K562 (cell line): ENCODE results near the gene TNFAIP8L1. TPM values are rescaled to one million over a fixed set of nuclear protein-coding genes. Genes with fewer than 3 reads are reported as not detected.

ENCODE experiments used
- CHD4 ChIP-seq: fragments of 200-600 bp; sonication (generic); IDR thresholded peaks from 3 replicates; pipeline ENCODE4 v1.6.1; 2012; ENCODE audit warnings: low read depth, mild to moderate bottlenecking, mixed read lengths, low read length, inconsistent platforms; ENCODE audit not compliant: insufficient read depth, insufficient replicate concordance, poor library complexity, severe bottlenecking
- L3MBTL2 ChIP-seq: fragments of 450-650 bp; IDR thresholded peaks from 2 replicates; pipeline ENCODE4 v1.6.1; 2016; ENCODE audit warnings: mild to moderate bottlenecking, moderate library complexity
- POLR3G ChIP-seq: IDR thresholded peaks from 2 replicates; pipeline ENCODE4 v1.6.1; 2011; ENCODE audit not compliant: insufficient read length, insufficient replicate concordance; ENCODE audit errors: extremely low read depth
- SIRT6 ChIP-seq: IDR thresholded peaks from one replicate; pipeline ENCODE4 v1.6.1; 2012; ENCODE audit warnings: low read depth, mild to moderate bottlenecking, control low read depth, inconsistent platforms, low read length, moderate library complexity
- polyA plus RNA-seq, 8 experiments: library from polyadenylated mRNA; depleted of rRNA in 4 of 8; stranded (reverse) in 5 of 8; unstranded in 3 of 8; fragments of >200 nt; fragmentation: Nextera tagmentation in 2 of 8; fragmentation: Illumina TruSeq in 1 of 8; extraction: Ambion mirVana in 2 of 8; extraction: Trizol in 1 of 8; gene quantifications; 2 replicates each; pipeline versions ENCODE4 v1.2.1 to v1.2.3, GENCODE V29; 2011 to 2014; ENCODE audit warnings: inconsistent platforms in 1 of 8, missing spikeins in 1 of 8
- total RNA-seq, 7 experiments: library from RNA; depleted of rRNA in 6 of 7; stranded (reverse); fragments of >200 nt in 6 of 7; fragmentation: Illumina TruSeq in 2 of 7; extraction: Trizol in 2 of 7; gene quantifications; 2 replicates each; pipeline versions ENCODE4 v1.2.1 to v1.2.3, GENCODE V29; 2011 to 2021; ENCODE audit warnings: low replicate concordance in 1 of 7
- TF ChIP-seq, protein P1 (sequence below), 2 experiments: fragments of 450-650 bp; conservative IDR thresholded peaks; 2 replicates each; pipeline ENCODE4 v1.6.1; 2017; ENCODE audit warnings: mild to moderate bottlenecking in 2 of 2, moderate library complexity in 2 of 2
- TF ChIP-seq, protein P2 (sequence below): fragments of 250-450 bp; sonication (Bioruptor Pico); IDR thresholded peaks from 2 replicates; pipeline ENCODE4 v1.4.0; 2020; ENCODE audit warnings: mild to moderate bottlenecking, moderate library complexity

Gene TNFAIP8L1
- total and polyA plus RNA-seq, 9 of the 15 experiments (the other 6 are each of a cell fraction or from before 2014, with no cell fraction given): 0.69 to 9.3 (median 4.9) TPM

DNA sequence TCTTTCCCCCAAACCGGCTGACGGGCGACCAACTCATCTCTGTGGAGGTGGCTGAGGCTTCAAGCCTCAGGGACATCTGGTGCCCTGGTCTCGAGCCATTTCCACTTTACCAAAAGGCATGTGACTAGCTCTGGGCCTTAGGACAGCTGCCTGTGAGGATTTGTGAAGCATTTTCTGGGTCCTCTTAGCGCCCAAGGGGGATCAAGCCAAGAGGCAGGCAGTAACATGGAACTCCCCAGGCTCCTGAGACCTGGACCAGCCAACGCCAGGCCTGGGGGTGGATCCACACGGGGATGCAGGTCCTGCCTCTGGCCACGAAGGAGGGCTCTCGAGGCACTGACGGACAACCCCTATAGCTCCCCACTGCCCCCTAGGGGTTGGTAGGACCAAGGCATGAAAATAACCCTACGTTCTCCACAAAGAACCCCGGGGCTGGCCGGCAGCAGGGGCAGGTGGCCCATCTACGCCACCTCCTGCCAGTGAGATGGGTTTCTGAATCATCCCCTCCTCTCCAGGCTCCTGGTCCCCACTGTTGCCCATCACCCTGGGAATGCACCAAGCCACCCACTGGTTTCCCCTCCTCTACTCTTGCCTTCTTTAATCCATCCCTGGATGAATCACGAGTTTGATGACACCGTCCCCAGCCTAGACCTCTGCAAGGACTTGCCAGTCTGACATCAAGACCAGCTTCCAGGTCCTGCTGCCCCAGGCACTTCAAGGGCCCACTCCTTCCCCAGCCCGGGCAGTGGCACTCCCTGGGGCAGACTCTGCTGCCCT is 37.8 kb downstream of the TNFAIP8L1 start (continued):
- TF ChIP-seq, protein P1, sequence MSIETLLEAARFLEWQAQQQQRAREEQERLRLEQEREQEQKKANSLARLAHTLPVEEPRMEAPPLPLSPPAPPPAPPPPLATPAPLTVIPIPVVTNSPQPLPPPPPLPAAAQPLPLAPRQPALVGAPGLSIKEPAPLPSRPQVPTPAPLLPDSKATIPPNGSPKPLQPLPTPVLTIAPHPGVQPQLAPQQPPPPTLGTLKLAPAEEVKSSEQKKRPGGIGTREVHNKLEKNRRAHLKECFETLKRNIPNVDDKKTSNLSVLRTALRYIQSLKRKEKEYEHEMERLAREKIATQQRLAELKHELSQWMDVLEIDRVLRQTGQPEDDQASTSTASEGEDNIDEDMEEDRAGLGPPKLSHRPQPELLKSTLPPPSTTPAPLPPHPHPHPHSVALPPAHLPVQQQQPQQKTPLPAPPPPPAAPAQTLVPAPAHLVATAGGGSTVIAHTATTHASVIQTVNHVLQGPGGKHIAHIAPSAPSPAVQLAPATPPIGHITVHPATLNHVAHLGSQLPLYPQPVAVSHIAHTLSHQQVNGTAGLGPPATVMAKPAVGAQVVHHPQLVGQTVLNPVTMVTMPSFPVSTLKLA (conservative IDR thresholded peaks at IDR 0.05): 0 out of 4 replicates have a peak, but pooled peaks of 1 of the 2 experiments have one; percentile 27
- TF ChIP-seq POLR3G: no peak
- TF ChIP-seq CHD4: no peak
- no peak for TF ChIP-seq SIRT6
- TF ChIP-seq L3MBTL2: no peak
- TF ChIP-seq, protein P2, sequence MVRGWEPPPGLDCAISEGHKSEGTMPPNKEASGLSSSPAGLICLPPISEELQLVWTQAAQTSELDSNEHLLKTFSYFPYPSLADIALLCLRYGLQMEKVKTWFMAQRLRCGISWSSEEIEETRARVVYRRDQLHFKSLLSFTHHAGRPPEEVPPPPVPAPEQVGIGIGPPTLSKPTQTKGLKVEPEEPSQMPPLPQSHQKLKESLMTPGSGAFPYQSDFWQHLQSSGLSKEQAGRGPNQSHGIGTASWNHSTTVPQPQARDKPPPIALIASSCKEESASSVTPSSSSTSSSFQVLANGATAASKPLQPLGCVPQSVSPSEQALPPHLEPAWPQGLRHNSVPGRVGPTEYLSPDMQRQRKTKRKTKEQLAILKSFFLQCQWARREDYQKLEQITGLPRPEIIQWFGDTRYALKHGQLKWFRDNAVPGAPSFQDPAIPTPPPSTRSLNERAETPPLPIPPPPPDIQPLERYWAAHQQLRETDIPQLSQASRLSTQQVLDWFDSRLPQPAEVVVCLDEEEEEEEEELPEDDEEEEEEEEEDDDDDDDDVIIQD (CRISPR knock-in tag): no peak
- TF ChIP-seq, all 486 proteins: peak for 29
